Fibroblast of skin of left biceps (primary cell): ENCODE measurements around the gene C22orf23.
"Not testable (repeated sequence)": the region's sequence is repeated elsewhere in the genome, so short reads cannot be mapped to it uniquely, and the experiment has no call there.

Experiments
- DNase-seq, 2 experiments: peaks; one replicate each; pipeline ENCODE4 v3.0.0-alpha.2; 2013; ENCODE audit warnings: low read depth in 2 of 2

C22orf23 gene

DNA sequence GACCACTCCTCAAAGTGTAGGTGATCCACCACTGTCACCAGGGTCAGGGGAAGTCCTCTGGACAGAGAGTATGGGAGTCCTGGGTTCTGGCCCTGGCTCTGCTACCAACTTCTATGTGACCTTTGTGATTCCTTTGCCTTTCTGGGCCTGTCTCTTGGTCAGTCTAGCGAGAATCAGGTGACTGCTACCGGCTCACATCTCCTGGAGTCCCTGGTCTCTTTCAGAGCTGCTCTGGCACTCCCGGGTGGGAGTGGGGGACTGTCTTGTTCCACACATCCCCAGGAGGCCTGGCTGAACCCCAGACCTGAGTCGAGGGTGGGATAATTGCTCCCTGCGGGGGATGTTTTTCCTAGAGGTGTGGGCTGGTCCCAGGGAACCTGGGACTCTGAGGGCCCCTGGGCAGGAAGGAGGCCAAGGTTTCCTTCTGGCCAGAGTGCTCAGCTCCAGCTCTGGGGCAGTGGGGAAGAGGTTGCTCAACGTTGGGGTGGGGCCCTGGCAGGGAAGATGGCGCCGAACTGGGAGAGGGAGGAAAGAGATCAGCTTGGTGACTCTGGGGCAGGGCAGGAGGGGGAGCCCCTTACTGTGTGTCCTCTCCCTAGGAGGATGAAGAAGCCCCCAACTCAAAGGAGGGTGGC lies 28.9 kb upstream of the C22orf23 start:
- no peak for DNase-seq

DNA sequence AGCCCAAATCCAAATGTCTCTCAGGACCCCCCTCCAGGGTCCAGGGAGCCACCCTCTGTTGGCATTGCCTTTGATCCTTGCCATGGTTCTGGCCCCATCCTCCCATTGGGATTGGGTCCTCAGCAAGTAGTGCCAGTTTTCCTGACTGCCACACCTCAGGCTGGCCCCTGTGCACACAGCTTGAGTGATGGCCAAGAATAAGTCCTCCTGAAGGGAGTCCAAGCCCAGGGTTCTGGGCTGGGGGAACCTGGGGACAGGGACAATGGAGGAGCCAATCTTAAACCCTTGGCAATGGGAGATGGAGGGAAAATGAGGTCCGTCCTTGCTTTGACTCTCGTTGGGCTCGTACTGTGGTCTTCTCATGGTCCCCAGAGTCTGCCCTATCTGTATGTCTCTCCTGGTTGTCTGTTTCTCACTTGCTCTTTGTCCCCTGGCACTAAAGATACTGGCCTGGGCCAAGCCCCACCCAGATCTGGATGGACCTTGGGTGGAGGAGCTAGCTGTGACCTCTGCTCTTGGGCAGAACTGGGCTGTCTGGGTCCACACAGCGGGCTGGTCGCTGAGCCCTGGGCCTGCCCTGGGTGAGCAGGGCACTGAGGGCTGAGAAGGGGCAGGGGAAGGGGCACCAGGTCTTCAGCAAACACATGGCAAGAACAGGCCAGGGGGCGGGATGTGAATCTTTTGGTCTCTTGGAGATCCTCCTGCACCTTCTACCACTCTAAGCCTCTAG lies 28.0 kb upstream of the C22orf23 start:
- DNase-seq, result no peak

DNA sequence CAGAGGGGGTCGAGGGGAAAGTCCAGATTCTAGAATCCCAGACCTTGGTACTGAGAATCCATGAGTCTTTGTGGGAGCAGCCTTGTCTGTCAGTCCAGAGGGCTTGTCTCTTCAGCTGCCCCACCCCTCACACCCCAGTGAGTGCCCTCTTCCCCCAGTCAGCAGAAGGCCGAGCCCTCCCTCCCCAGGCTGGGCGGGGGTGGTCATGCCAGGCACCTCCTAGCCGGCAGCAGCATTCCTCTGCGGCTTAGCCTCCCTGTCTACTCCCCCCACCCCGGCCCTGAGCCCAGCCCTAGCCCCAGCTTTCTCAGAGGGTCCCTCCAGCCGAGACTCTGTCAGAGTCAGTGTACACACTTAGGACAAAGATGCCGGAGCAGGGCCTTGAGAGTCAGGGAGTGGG lies 26.4 kb upstream of the C22orf23 start:
- no peak for DNase-seq

DNA sequence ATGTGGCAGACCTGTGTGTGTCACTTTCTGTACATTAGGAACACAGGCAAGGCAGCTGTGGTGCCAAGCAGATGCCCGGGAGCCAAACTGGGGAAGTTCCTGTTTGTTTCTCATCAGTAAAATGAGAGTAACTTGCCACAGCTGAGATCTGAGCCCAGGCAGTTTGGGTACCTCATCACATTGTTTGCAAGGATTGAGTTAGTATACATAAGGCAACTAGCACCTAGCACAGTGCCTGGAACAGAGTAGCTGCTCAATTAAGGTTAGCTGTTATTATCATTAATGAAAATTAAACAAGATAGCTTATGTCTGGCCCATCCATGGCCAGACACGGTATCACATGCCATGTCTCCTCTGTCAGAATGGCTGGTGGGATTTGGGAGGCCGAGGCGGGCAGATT lies 23.1 kb upstream of the C22orf23 start:
- no peak for DNase-seq

DNA sequence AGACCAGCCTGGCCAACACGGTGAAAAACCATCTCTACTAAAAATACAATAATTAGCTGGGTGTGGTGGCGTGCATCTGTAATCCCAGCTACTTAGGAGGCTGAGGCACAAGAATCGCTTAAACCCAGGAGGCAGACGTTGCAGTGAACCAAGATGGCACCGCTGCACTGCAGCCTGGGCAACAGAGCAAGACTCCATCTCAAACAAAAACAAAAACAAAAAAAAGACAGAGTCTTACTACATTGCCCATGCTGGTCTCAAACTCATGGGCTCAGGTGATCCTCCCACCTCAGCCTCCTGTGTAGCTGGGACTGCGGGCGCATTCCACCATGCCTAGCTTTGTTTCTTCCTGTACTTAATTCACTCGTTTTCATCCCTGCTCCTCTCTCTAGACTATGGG lies 22.6 kb upstream of the C22orf23 start:
- not testable (repeated sequence) for DNase-seq

DNA sequence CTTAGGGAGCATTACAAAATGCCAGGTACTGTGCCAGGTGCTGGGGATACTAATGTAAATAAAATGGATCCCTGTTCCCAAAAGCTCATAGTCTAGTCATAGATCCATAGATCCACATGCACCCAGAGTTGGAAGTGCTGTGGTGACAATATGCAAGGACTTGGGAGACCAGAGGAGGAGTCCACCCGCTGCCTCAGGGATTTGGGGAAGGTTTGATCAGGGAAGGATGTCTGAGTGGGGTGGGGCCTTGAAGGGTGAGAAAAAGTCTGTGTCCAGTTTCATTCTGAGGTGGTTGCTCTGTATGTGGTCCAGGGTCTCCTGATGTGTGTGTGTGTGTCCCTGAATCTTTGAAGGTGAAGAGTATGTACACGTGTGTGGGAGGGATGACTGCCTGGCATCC lies 21.8 kb upstream of the C22orf23 start:
- DNase-seq, result no peak

DNA sequence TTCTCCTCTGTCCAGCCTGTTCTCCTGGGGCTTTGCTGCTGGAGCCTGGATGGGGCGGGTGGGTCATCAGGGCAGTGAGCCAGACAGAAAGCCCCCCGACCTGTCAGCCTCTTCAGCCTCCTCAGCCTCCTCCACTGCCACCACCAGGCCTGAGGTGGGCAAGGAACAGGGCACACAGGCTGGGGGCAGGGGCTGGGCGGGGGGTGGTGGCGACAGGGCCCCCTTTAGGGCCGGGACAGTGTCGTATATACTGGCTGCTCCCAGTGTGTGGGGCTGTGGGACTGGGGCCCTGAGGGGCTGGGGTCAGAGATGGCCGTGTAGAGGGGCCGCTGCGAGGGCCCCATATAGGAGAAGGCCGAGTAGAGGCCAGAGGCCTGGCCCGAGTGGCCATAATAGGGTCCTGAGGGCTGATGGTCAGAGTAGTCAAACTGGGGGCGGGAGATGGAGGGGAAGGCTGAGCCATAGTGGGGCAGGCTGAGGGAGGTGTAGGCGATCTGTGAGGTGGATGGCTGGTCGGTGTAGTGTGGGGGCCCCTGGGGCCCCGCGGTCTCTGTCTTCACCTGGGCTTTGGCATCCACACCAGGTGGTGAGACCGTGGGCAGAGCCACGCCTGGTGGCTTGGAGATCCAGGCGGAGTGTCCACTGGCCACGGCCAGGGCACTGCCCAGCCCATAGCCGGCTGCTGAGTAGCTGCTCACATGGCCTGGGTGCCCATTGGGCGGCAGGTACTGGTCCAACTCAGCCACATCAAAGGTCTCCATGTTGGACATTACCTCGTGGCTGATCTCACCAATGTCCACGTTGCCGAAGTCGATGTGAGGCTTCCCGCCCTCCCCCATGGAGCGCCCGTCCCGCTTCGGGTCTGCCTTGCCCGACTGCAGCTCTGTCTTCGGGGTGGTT lies 20.1 kb upstream of the C22orf23 start:
- no peak for DNase-seq

DNA sequence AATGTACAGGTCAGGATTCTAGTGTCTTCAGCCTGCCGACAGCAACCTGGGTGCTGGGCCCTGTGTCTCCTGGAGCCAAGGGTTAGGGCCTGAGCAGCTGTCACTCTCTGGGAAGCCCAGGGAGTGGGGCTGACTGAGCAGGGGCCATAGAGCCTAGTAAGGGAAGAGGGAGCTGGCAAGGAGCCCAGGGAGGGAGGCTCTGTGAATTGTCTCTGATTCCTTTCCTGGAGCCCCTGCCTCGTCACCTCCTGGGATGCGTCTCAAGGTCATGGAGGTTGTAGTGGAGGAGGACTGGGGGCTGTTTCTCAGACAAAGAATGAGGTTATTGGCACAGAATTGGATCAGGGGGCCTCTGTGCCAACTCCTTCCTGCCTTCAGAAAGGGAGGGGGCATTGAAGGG lies 19.1 kb upstream of the C22orf23 start:
- no peak for DNase-seq

DNA sequence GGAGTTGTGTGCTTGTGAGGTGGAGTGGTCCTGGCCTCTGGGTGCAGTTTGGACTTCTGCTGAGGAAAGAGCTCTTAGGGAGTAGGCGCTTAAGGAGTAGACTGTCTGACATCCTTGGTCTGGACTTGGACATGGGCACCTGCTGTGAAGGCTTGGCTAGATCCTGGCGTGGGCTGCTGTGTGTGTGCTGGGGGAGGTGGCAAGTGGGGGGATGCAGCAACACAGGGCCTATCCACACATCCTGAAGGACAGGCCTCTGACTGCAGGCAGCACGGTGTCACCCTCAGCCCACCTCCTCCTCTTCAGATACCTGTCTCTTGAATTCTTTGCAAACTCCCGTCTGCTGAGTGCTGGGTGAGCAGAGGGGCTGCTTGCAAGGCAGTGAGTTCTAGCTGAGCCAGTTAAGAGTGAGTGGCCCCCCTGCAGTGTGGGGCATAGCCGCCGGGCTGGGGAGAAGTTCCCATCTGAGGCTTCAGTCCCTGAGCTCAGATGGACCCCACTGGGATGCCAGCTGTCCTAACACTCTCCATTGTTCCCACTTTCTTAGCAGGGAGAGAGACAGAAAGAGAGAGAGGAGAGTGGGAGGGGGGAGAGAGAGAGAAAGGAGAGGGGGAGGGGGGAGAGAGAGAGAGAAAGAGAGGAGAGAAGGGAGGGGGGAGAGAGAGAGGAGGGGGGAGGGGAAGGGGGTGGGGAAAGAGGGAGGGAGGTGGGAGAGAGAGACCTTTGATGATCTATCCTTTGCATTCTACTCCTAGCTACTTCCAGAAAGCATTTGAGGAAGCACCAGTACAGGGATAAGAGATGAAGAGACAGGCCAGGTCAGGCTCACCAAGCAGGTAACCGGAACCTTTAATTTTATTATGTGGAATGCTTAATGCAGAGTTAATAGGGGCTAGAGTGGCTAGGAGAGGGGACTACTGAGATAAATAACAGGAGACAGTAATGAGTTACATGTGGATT lies 18.4 kb upstream of the C22orf23 start:
- DNase-seq, result no peak

DNA sequence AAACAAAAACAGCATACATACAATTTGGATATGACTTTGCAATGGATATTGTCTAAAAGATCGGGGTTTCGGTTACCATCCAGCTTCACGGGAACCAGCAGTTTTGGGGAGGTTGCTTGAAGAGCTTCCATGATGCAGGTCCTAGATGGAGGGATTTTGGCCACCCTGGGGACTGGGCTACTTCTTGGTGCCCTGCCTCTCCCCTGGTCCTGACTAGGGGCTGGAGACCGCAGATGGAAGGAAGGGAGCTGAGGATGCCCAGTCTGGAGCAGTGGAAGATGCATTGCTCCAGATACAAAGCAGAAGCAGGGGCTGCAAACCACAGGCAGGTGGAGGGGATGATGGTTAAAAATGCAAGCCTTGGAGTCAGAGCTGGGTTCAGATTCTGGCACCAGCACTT lies 17.5 kb upstream of the C22orf23 start:
- no peak for DNase-seq

DNA sequence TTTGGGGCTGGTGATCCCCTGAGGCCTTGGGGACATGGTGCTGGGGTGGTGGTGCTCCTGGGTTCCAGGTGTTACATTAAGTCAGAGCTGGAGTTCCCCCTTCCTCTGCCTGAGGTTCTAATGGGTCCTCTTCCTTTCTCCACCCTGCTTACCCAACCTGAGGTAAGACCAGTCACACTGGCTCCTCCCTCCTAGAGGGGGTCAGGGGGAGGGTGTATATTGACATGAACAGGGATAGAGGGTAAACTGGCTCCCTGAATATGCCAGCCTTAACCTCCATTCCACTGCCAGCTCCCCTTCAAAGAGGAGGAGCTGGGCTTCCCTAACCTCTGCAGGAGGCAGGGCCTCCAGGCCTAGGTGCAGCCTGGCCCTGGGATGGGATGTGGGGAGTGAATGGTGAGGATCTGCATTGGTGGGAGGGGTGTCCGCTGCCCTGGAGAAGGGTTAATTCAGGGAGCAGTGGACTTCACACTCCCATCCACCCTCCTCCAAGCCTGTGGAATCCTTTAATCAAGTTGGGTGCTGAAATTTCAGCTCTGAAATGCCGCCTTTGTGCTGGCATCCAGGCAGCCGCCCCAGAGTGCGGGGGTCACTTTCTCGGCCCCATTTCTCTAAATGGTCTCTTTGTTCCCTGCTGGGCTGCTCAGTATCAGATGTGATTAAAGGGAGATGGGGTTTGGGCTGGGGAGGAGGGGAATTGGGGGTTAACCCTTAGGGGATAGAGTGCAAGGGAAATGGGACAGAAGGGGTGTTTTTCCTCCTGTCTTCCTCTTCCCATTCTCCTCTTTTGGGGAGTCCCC lies 15.3 kb upstream of the C22orf23 start:
- no peak for DNase-seq

DNA sequence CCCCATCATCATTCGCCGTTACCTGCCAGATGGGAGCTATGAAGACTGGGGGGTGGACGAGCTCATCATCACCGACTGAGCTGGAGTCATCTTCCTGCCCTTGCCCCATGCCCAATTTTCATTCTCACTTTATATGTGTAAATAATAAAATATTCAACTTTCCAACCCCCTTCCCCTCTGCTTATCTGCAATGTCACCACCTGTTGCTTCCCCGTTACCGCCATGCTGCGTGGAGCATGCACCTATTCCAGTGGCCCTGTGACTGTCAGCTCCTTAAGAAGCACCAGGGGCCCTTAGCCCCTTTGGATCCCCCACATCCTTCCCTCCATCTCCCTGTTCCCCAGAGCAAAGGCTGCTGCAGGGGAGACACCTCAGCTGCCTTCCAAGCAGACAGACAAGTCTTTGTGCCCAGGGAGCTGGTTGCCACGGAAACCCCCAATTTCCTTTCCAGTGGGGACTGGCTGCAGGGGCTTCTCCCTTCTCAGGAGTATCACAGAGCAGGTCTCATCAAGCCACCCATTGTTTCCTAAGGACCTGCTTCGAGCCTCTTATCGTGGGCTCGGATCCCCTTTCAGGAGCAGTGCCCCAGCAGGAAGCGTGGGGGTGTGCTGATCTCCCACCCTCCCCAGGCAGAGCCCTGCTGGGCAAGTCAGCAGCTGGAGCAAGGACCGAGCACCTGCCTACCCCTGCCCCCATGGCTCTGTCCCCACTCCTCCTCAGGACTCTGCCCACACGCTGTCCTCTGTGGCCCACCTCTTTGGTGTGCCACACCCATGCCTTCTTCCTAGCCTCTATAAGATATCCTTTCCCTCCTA lies 14.4 kb upstream of the C22orf23 start:
- DNase-seq, result no peak

DNA sequence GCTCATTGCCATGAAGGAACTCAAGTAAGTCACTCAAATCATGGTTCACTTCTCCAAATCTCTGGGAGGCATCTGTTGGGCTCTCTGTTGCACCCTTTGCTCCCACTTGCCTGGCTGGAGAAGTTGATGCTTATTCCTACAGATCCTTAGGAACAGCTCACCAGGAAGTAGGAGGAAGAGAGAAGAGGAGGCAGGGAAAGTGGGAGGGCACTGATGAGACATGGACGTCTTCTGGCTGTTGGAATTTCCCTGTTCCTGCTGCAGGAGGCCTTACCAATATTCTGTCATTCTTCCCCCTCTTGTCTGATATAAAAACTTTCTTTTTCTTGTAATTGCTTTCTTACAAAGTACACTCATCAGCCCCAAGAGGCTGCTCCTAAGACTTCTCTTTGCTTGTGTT lies 13.7 kb upstream of the C22orf23 start:
- DNase-seq, result no peak

DNA sequence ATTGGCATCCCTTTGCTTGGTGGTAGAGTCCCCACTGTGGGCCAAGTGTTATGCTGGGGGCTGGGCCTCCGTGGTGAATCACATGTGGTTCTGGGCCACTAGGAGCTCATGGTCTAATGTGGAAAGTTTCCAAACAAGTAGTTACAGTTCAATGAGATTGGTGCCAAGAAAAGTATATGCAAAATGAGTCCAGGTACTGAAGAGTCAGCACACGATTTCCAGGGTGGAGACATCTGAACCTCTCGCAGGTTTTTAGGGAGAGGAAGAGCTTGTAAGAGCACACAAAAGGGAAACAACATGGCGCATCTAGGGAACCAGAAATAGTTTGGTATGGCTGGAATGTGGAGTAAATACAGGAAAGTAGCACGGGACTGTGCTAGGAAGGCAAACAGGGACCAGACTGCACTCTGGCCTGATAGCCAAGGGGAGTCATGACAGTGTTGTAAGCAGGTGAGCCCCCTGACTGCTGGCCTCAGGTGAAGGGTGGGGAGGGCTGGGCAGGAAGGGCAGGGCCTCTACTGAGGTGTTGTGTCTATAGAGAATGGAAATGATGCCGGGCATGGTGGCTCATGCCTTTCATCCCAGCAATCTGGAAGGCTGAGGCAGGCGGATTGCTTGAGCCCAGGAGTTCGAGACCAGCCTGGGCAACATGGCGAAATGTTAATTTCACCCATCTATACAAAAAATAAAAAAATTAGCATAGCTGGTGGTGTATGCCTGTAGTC lies 12.7 kb upstream of the C22orf23 start:
- no peak for DNase-seq

DNA sequence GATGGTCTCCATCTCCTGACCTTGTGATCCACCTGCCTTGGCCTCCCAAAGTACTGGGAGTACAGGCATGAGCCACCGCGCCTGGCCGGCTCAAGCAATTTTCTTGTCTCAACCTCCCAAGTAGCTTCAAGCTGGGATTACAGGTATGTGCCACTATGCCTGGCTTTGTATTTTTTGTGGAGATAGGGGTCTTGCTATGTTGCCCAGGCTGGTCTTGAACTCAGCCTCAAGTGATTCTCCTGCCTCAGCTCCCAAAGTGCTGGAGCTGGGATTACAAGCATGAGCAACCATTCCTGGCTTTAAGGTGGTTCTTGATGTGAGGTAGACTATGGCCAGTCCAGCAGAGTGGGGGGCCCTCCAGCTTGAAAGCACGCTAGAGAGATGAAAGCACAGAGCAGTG lies 7.7 kb upstream of the C22orf23 start:
- DNase-seq, result no peak

DNA sequence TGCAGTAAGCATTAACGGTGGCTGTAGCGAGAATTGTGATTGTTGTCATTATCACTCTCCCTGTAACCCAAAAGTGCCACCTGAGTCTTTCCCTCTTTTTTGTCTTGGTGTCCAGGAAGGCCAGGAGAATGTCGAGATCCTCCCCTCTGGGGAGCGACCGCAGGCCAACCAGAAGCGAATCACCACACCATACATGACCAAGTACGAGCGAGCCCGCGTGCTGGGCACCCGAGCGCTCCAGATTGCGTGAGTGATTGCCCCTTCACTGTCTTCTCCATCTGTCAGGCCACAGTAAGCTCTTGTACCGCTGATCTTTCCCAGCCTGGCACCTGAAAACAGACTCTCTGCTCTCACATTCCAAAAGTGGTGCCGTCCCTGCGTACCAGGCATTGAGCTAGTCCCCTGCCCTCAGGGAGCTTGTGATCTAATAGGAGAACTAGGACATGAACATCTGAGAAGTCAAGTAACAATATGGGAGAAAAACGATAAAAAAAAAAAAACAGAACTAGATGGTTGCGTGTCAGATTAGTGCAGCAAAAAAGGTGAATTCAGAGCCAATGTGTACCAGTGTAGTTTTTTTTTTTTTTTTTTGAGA lies 5.9 kb upstream of the C22orf23 start:
- DNase-seq, result no peak

DNA sequence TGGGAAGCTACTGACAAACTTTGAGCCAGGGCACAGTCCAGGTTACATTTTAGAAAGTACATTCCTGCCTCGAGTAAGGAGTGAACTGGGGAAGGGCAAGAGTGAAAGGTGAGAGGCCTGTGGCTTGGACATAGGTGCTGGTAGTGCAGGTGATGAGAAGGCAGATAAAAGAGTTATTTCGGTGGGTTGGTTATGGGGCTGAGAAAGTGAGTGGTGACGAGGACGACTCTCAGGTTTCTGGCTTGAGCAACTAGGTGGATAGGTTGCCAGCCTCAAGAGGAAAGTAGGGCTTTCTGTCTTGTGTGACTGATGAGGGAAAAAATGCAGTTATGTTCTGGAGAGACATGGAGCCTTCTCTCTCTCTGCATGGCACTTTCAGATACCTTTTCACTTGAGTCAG lies 3.8 kb upstream of the C22orf23 start:
- no peak for DNase-seq

DNA sequence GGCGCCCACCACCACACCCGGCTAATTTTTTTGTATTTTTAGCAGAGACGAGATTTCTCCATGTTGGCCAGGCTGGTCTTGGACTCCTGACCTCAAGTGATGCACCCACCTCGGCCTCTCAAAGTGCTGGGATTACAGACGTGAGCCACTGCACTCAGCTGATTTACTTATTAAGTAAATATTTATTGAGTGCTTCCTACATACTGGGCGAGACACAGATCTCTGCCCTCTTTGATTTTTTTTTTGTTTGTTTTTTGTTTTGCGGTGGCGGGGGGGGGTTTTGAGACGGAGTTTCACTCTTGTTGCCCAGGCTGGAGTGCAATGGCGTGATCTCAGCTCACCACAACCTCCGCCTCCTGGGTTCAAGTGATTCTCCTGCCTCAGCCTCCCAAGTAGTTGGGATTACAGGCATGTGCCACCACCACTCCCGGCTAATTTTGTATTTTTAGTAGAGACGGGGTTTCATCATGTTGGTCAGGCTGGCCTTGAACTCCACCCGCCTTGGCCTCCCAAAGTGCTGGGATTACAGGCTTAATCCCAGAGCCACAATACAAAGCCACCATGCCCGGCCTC lies 2.5 kb upstream of the C22orf23 start:
- not testable (repeated sequence) for DNase-seq
